ENCODE data around the gene SEPSECS. TPM values are rescaled to one million over a fixed set of nuclear protein-coding genes. Genes with fewer than 3 reads are reported as not detected.

Gene SEPSECS
- total and polyA plus RNA-seq, 2 of the 8 experiments (the other 6 are each of a cell fraction or from before 2014, with no cell fraction given), result 1.9 to 4.1 TPM

DNA sequence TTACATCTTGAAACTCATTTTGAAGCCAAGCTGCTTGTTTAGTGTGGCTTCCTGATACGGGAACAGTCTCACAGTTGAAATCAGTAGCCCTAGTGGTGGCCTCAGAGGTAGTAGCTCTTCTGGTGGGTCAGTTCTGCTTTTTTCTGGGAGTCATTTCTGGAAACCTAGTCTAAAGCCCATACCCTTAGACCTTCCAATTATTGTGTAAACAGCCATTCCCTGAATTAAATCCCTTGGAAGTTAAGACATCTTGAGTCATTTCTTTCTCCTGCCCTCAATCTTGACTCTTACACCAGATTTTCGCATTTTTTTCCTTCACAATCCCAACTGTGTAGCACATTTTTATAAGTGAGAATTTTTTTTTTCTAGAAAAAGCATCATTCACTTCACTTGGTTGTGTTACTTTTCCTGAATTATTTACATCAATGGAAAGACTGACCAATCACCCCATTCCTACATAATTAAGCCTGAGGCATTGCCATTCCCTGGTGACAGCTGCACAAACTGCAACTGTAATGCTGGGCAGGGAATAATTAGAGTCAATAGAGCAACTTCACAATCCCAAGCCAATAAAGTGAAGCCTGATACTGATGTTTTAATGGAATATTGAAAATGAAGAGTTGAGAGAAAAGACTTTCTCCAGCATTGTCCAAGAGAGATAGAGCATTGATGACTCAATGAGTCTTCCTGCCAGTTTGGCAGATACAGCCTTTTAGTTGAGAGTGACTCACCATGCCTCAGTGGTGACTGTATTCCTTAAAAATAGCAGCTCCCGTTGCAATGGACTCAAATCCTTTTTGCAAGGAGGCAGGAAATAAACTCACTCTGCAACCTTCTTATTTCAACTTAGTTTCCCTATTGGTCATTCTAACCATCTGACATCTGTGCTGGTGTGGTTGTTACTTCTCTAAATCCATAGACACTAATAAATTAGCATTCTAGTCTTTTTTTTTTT, 13.0 kb upstream of the SEPSECS start:
- Histone ChIP-seq H3K9ac (replicated peaks in 1 of 4; ENCODE audit: extremely low read depth in 1 of 4, low read depth in 3 of 4, low read length in 3 of 4) (no peak overlapping the region), H3K79me2 (ENCODE audit: control insufficient read depth in 1 of 2, insufficient read depth in 2 of 2, low read length in 2 of 2) (no peaks in the 10 kb centered on the region), H3K18ac (ENCODE audit: extremely low read depth, low read length) (no peak overlapping the region), H2BK15ac (ENCODE audit: low read length) (no peak overlapping the region), H4K91ac (replicated peaks; ENCODE audit: insufficient read length, low read length) (no peak overlapping the region), H3K36me3 (ENCODE audit: control insufficient read depth in 2 of 4, insufficient read depth in 4 of 4, low read length in 3 of 4) (no peaks in the 10 kb centered on the region), H2BK5ac (ENCODE audit: low read depth, low read length) (no peak overlapping the region), H4K20me1 (replicated peaks in 1 of 2; ENCODE audit: control insufficient read depth in 1 of 2, insufficient read depth in 2 of 2, low read length in 2 of 2) (no peaks in the 10 kb centered on the region), H3K27me3 (replicated peaks in 1 of 4; ENCODE audit: control insufficient read depth in 3 of 4, extremely low read depth in 1 of 4, insufficient read depth in 3 of 4, low read length in 3 of 4) (no peaks in the 10 kb centered on the region), H4K5ac (ENCODE audit: insufficient read length, low read depth, low read length) (no peak overlapping the region), H4K8ac (ENCODE audit: extremely low read depth, insufficient read depth, low read length) (no peak overlapping the region), H3K4ac (replicated peaks; ENCODE audit: insufficient read length, low read depth, low read length) (no peak overlapping the region), H2BK20ac (ENCODE audit: low read length) (no peak overlapping the region), H3K27ac (ENCODE audit: low read depth, low read length) (no peak overlapping the region), H2BK12ac (ENCODE audit: low read depth, low read length) (no peak overlapping the region), H3K4me1 (replicated peaks in 1 of 4; ENCODE audit: control insufficient read depth in 3 of 4, insufficient read depth in 4 of 4, low read length in 3 of 4) (no peaks in the 10 kb centered on the region), H3K56ac (replicated peaks; ENCODE audit: insufficient read length, low read depth, low read length) (no peak overlapping the region), H2AFZ (ENCODE audit: low read length) (no peak overlapping the region), H3K79me1 (ENCODE audit: low read depth, low read length) (no peaks in the 10 kb centered on the region), H3K4me3 (ENCODE audit: extremely low read depth in 1 of 4, insufficient read depth in 2 of 4, low read depth in 3 of 4, low read length in 4 of 4) (no peak overlapping the region), H2AK5ac (ENCODE audit: low read depth, low read length) (no peak overlapping the region), H3K9me3 (ENCODE audit: insufficient read depth in 2 of 2, low read depth in 1 of 2, low read length in 1 of 2) (no peaks in the 10 kb centered on the region), H3K23ac (ENCODE audit: insufficient read length) (no peak overlapping the region), H2BK120ac (replicated peaks; ENCODE audit: low read depth, low read length) (no peak overlapping the region), H3K14ac (ENCODE audit: insufficient read length) (no peak overlapping the region), H3K23me2 (ENCODE audit: low read depth, low read length) (no peaks in the 10 kb centered on the region), H3K4me2 (ENCODE audit: insufficient read depth in 1 of 2, low read depth in 2 of 2, low read length in 2 of 2) (no peak overlapping the region)
- FAIRE-seq (no peak), DNase-seq (ENCODE audit: low read depth in 1 of 2, low spot score in 2 of 2) (no peak)
- POLR2A ChIA-PET (ENCODE audit: partially characterized antibody), result no interaction called here
- CTCF ChIA-PET (ENCODE audit: partially characterized antibody), result interaction anchor here (1.4 to 1.7 kb wide), 3 partner anchors 11 to 195 kb away, joined by 4 to 6 read pairs (median 5); no protein-coding TSS in a partner anchor
- WGBS, 2 experiments (ENCODE audit: extremely low coverage in 1 of 2, insufficient coverage in 1 of 2, insufficient read length in 1 of 2, insufficient replicate concordance in 2 of 2, low coverage in 1 of 2, low lambda C conversion rate in 2 of 2, missing lambda C conversion rate in 1 of 2), result 75% methylated on average over 3 of the region's 3 CpGs; no CpG with 5 or more reads in 1 of the 2 experiments
- TF ChIP-seq CBX5 (IDR thresholded peaks at IDR 0.05; ENCODE audit: low read depth, low read length) (no peak), KDM5A (IDR thresholded peaks at IDR 0.05; ENCODE audit: low read length) (no peak), PHF8 (conservative IDR thresholded peaks at IDR 0.05; ENCODE audit: low read depth, low read length) (no peak)

Measured in H1 (cell line).